ENCODE data around the gene ACAA1. TPM values are rescaled to one million over a fixed set of nuclear protein-coding genes. Genes with fewer than 3 reads are reported as not detected.
A peak's percentile ranks its signal among the peaks of the same experiment; 100 is the strongest.

ACAA1 gene
- total and polyA plus RNA-seq, 2 of the 4 experiments (the other 2 are of a cell fraction) = 30.8 to 62.4 TPM

DNA sequence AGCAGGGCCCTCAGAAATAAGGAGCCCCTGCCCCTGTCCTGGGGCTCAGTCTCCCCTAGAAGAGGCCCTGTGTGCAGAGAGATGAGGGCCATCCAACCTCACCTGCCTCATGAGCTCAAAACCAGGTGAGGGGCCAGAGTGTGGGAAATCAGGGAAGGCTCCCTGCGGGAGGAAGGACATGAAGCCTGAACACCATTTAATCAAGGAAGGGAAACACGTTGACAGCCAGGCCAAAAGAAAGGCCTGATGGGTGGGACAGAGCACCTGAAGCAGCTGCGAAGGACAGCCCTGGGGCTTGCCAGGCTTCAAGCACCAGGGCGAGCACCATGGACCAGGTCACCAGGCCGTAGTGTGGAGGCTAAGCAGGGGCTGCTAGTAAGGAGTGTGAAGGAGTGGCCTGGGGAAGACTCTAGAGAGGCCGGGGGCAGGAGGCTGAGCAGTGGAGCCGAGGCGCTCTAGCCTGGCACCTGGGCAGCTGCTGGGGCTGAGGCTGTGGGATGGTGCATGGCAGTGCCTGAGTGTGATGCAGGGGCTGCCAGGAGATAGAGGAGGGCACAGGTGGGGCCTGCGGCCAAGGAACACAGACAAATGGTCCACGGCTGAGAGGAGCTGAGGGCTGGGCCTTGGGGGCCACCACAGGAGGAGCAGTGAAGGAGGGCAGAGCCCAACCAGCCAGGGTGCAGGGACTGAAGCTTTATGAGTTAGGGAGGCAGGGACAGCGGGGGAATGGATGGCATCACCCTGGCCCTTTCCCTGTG is 16.1 kb downstream of the ACAA1 start:
- H2BK20ac ChIP-seq (ENCODE audit: low read depth, low read length) = no peak overlapping the region
- 83% methylated on average over 3 of the region's 11 CpGs; no CpG with 5 or more reads in 1 of the 2 experiments for WGBS, 2 experiments (ENCODE audit: extremely low coverage in 2 of 2, insufficient read length in 1 of 2)
- H3K4me3 ChIP-seq (ENCODE audit: insufficient read depth, low read depth, low read length) = no peak overlapping the region
- no peak overlapping the region for H2AFZ ChIP-seq (replicated peaks; ENCODE audit: low read length, poor library complexity)
- no peak overlapping the region for H3K14ac ChIP-seq (replicated peaks; ENCODE audit: low read depth, low read length)
- intact Hi-C loops (cut with micrococcal nuclease) = no loop called here
- BruUV-seq (replicated peaks) = no TSS peak
- peak overlapping the region; percentile 1 for H2AK9ac ChIP-seq (replicated peaks; ENCODE audit: low read depth, low read length, poor library complexity)
- no peak overlapping the region for H3K9ac ChIP-seq (ENCODE audit: low read depth, low read length)
- CTCF ChIA-PET = no interaction called here
- DNase-seq = no peak
- H3K4me1 ChIP-seq (ENCODE audit: control insufficient read depth, insufficient read depth, low read length) = no peaks in the 10 kb centered on the region
- no peak for TF ChIP-seq RFX5 (IDR thresholded peaks at IDR 0.05; ENCODE audit: low read depth, low read length)
- TF ChIP-seq ELK1 (IDR thresholded peaks at IDR 0.05; ENCODE audit: borderline replicate concordance, low read depth, low read length) = no peak
- no peak for TF ChIP-seq CTCF (conservative IDR thresholded peaks at IDR 0.05; ENCODE audit: low read depth, low read length)
- no peak for TF ChIP-seq FOS (IDR thresholded peaks at IDR 0.05; ENCODE audit: low read depth, low read length)
- TF ChIP-seq MAFK (IDR thresholded peaks at IDR 0.05; ENCODE audit: low read depth, low read length) = no peak
- no peak for TF ChIP-seq POLR2A (IDR thresholded peaks at IDR 0.05; ENCODE audit: low read depth, low read length)
- no peak for TF ChIP-seq SMC3 (IDR thresholded peaks at IDR 0.05; ENCODE audit: low read depth, low read length)
- TF ChIP-seq RCOR1 (IDR thresholded peaks at IDR 0.05; ENCODE audit: insufficient replicate concordance, low read length) = no peak
- no peak for TF ChIP-seq CHD1 (IDR thresholded peaks at IDR 0.05; ENCODE audit: low read depth, low read length)
- no peak for TF ChIP-seq USF2 (IDR thresholded peaks at IDR 0.05; ENCODE audit: low read depth, low read length)
- TF ChIP-seq MXI1 (IDR thresholded peaks at IDR 0.05; ENCODE audit: borderline replicate concordance, low read depth, low read length) = no peak
- no peak for TF ChIP-seq CEBPB (IDR thresholded peaks at IDR 0.05; ENCODE audit: low read depth, low read length)
- TF ChIP-seq BHLHE40 (IDR thresholded peaks at IDR 0.05; ENCODE audit: low read depth, low read length) = no peak
- no peak for TF ChIP-seq MAZ (IDR thresholded peaks at IDR 0.05; ENCODE audit: borderline replicate concordance, low read depth, low read length)
- no peak for TF ChIP-seq NFE2L2 (IDR thresholded peaks at IDR 0.05; ENCODE audit: low read depth, low read length)
- no peak for TF ChIP-seq RAD21 (IDR thresholded peaks at IDR 0.05; ENCODE audit: low read length)
- H2BK120ac ChIP-seq (ENCODE audit: low read depth, low read length) = no peak overlapping the region
- peaks cover 31% of the 10 kb centered on the region for H3K36me3 ChIP-seq (ENCODE audit: control insufficient read depth, insufficient read depth, low read length)
- no peak overlapping the region for H2BK15ac ChIP-seq (ENCODE audit: low read depth, low read length)
- no peaks in the 10 kb centered on the region for H3K27me3 ChIP-seq (ENCODE audit: control insufficient read depth, insufficient read depth, low read length)
- no peaks in the 10 kb centered on the region for H3K9me3 ChIP-seq (ENCODE audit: control insufficient read depth, insufficient read depth, low read length)
- H2AK5ac ChIP-seq (ENCODE audit: low read depth, low read length) = no peak overlapping the region
- dilution Hi-C loops (cut with HindIII; ENCODE audit: low sequenced_read_pairs, unreplicated experiment) = no loop called here
- H3K23ac ChIP-seq (ENCODE audit: low read depth, low read length) = no peak overlapping the region
- H3K56ac ChIP-seq (ENCODE audit: extremely low read depth, insufficient read depth, low read length) = no peak overlapping the region
- H3K79me1 ChIP-seq (ENCODE audit: low read depth in 1 of 2, low read length in 2 of 2) = no peaks in the 10 kb centered on the region
- no peak overlapping the region for H4K5ac ChIP-seq (ENCODE audit: low read depth, low read length)
- no peak overlapping the region for H3K4ac ChIP-seq (ENCODE audit: low read depth, low read length)
- no peak overlapping the region for H2BK5ac ChIP-seq (ENCODE audit: low read depth, low read length, poor library complexity, severe bottlenecking)
- in situ Hi-C loops (cut with MboI; ENCODE audit: low sequenced_read_pairs) = loop anchor here (10.0 kb wide), 1 partner anchor 224 kb away; the partner anchor contains the start of gene XYLB
- H4K91ac ChIP-seq (ENCODE audit: insufficient read depth, low read depth, low read length) = no peak overlapping the region
- 0 out of 2 replicates have a peak, but pooled peaks cover 3% of the 10 kb centered on the region for H3K9me1 ChIP-seq (ENCODE audit: insufficient read depth, low read length)
- no peak overlapping the region for H3K4me2 ChIP-seq (ENCODE audit: low read depth, low read length)
- H4K20me1 ChIP-seq (ENCODE audit: insufficient read depth, low read length) = no peaks in the 10 kb centered on the region
- ATAC-seq (ENCODE audit: low read depth) = no peak
- H4K8ac ChIP-seq (ENCODE audit: low read depth in 2 of 2, low read length in 2 of 2) = no peak overlapping the region
- POLR2A ChIA-PET (ENCODE audit: unreplicated experiment) = no interaction called here
- H3K27ac ChIP-seq (ENCODE audit: insufficient read depth, low read length) = no peak overlapping the region
- no peak overlapping the region for H3K18ac ChIP-seq (ENCODE audit: low read depth, low read length)
